ENCODE data around the gene BPI.

GRCh38 chr20:38295811-38296210, 8.1 kb upstream of the BPI start:
- TF ChIP-seq POLR2A (IDR thresholded peaks at IDR 0.05) = no peak
- TF ChIP-seq, protein P1, sequence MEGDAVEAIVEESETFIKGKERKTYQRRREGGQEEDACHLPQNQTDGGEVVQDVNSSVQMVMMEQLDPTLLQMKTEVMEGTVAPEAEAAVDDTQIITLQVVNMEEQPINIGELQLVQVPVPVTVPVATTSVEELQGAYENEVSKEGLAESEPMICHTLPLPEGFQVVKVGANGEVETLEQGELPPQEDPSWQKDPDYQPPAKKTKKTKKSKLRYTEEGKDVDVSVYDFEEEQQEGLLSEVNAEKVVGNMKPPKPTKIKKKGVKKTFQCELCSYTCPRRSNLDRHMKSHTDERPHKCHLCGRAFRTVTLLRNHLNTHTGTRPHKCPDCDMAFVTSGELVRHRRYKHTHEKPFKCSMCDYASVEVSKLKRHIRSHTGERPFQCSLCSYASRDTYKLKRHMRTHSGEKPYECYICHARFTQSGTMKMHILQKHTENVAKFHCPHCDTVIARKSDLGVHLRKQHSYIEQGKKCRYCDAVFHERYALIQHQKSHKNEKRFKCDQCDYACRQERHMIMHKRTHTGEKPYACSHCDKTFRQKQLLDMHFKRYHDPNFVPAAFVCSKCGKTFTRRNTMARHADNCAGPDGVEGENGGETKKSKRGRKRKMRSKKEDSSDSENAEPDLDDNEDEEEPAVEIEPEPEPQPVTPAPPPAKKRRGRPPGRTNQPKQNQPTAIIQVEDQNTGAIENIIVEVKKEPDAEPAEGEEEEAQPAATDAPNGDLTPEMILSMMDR (IDR thresholded peaks at IDR 0.05) = no peak
